Stimulated activated CD4-positive, alpha-beta T cell treated with anti-CD3 and anti-CD28 coated beads, Interleukin-4, amount 100 ng/mL, for 4 hours (primary cell): Measurements from ENCODE around the gene GMDS.
"Not testable (repeated sequence)": the region's sequence is repeated elsewhere in the genome, so short reads cannot be mapped to it uniquely, and the experiment has no call there.

ENCODE experiments used
- DNase-seq, 2 experiments: peaks; one replicate each; pipeline ENCODE4 v3.0.0-alpha.2; 2020

GMDS gene

DNA sequence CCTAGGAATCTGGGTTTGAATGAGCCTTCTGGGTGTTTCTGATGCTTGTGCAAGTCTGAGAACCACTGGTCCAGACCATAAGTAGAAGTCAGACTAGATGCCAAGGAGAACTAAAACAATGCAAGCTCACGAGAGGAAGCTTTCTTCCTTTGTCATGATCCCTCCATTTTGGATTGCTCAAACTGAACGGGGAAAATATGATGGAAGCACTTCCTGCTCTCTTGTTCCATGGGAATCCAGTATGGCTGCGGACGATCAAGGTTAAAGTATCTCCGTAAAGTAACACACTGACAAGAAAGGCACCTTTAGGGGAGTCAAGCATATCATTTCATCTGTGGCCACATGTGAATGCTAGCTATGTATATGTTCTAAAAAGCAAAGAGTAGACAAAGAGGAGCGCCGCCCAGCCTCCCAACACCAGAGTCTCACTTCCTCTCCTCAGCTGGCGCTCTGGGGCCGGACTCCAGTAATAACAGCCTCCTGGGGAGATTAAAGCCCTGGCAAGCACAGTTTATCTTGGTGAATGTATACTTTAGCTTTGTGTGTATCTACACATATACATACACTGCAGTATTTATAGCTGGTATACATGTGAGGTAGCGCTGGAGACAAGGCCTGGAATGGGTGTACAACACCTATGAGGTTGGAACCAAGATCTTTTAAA, 547.6 kb downstream of the GMDS start:
- no peak for DNase-seq

DNA sequence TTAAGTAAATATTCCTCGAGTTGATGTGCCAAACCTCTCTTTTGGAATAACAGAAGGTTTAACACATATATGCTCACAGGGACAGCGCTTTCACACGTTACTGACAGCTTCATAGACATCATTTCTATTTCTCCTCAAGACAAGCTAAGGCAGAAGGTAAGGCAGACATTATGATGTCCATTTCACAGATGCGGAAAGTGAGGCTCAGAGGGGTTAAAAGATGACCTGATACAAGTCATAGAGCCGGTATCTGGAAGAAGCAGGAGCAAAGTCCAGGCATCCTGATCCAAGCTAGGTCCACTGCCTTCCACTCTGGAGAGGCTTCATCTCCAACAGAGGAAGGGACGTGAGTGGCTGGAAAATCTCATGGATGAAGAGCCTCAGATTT, 548.9 kb downstream of the GMDS start:
- no peak for DNase-seq

DNA sequence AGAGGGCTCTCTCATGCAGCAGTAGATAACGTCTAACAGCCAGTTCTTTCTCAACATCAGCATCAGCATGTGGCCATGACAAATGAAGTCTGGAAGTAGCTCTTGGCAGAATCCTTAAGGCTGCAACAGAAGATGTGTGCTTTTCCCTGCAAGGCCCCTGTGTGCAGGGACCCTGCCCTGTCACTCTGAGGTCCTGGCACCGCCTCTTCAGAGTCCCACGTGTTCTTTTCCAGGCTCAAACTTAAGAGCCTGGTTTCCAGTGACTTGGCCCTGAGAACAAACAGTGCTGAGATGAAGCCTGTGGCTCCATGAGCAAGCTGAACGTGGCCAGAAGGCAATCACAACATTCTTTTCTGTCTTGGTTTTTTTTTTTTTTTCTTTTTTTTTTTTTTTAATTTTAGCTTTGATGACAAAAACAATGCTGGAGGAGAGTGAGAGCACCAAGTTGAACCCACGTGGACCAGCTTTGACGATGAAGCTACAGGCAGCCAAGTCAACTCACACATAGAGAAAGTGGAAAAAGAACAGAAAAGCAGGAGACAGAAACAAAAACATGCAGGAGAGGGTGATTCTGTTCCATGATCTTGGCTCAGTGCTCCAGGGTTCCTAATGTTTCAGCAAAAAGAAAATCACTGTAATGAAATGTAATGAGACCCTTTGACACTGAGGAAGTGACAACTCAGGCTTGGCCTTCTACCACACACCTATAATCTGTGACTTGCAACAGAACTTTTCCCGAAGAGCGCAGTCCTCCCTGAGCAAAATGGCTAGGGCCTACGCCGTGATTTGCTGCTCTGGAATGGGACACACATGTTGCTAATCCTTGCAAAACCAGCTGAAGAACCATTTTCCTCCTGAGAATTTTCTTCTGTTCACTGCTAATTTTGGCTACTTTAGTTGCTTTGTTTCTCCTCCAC, 549.6 kb downstream of the GMDS start:
- DNase-seq = no peak

DNA sequence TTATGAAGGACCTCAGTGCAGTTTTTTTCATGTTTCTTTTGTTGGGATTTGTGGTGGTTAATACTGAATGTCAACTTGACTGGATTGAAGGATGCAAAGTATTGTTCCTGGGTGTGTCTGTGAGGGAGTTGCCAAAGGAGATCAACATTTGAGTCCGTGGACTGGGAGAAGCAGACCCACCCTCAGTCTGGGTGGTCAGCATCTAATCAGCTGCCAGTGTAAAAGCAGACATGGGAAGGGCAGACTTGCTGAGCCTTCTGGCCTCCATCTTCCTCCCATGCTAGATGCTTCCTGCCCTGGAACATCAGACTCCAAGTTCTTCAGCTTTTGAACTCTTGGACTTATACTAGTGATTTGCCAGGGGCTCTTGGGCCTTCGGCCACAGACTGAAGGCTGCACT, 553.6 kb downstream of the GMDS start:
- not testable (repeated sequence) for DNase-seq

DNA sequence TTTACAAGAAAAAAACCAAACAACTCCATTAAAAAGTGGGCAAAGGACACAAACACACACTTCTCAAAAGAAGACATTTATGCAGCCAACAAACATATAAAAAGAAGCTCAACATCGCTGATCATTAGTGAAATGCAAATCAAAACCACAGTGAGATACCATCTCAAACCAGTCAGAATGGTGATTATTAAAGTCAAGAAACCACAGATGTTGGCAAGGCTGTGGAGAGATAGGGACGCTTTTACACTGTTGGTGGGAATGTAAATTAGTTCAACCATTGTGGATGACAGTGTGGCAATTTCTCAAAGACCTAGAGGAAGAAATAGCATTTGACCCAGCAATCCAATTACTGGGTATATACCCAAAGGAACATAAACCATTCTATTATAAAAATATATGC, 554.7 kb downstream of the GMDS start:
- not testable (repeated sequence) for DNase-seq

DNA sequence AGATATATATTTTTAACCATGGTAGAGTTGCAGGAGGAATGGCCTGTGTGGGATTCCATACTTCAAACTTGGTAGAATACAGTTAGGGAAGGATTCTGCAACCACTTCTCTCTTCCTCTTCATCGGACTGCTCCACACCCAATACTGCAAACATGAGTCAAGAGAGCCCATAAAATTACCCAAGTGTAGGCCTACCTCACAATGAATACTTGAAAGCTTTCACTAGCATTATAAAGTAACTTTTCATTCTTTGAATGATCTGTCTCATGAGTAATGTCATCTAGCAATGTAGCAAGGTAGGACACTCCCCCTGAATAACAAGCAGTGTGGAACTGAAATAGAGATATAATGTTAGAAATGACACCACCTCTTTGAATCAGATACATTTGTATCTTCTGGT, 556.3 kb downstream of the GMDS start:
- DNase-seq = no peak

DNA sequence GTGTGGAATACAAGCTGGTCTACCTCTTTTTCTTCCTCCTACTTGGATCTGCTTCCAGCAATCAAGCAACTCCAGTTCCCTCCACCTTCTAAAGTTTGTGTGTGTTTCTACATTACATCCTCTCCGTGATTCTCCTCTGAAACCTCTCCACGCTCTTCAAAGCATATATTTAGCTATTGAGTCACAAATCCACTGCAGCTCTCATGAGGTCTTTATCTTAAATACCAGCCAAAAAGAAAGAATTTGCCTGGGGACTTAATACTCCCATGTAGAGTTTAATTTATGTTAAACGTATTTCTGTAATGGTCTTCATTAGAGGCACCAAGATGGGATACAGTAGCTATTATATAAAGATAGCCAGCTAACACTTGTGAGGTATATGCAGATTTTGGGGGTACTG, 557.0 kb downstream of the GMDS start:
- no peak for DNase-seq

DNA sequence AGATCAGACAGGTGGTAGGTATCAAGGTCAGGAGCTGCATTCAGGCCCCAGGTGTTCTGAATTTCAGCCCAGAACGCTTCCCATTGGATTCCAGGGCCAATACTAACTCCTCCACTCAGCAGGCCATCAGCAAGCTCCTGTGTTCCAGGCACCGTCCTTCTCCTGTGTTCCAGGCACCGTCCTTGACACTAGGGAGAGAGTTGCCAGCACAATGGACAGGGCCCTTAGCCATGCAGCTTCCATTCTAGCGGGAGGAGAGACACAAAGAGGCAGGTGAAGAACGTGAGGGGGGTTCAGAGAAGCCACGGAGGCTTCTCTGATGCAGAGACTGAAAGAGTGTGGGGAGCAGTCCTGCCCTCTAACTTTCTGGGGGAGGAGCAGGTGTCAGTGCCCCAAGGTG, 558.0 kb downstream of the GMDS start:
- no peak for DNase-seq

DNA sequence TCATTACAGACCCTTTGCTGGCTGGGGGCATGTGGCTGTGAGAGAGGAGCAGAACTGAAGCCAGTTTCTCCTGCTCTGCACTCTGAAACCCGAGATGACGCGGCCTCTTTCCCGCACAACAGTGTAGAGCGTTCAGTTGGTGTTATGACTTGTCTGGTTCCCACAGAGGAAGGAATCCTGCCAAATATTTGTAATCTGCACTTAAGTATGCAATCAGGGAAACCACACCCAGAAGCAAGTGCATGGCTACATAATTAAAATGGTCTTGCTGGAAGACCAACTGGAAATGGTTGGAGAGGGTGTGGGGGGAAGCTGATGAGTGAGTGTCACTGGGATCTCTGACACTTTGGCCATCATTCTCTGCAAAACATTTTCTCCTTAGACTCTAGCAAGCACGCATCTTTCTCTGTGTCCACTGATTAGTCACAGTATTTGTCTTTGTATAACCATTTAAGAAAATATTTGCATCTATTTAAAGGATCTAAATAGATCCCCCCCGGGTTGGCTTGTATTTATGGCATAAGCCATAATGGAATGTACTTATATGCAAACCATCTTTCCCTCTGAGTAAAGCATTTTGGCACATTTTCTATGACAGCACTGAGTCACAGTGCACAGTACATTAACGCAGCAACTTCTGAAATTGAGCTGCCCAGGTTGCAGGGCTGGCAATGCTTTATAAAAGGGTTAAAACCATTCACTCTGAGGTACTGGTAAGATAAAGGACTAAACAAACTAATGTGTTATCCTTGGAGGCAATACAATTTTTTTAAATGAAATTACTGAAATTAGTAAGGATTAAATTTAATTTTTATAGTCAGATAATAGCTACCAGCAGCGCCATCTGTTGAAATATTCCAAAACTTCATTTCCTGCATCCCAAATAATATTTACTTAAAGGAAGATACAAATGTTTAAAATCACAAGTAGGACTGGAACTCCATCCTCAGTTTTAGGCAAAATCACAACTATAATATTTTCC, 559.0 kb downstream of the GMDS start:
- no peak for DNase-seq

DNA sequence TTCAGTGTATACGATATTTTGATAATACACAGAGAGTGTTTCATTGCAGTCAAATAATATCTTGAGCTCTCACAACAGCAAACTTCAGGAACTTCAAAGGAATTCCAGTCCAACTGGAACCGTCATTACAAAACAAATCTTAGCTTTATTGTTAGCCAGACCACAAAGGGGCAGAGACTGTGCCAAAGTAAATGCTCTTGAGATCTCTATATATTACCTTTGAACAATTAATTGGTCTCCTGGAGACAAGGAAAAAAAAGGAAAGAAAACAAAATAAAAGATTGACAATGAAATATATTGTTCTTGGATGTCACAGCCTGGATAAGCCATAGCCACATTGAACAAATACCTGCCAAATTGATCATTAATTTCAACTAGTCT, 565.7 kb downstream of the GMDS start:
- DNase-seq = no peak

DNA sequence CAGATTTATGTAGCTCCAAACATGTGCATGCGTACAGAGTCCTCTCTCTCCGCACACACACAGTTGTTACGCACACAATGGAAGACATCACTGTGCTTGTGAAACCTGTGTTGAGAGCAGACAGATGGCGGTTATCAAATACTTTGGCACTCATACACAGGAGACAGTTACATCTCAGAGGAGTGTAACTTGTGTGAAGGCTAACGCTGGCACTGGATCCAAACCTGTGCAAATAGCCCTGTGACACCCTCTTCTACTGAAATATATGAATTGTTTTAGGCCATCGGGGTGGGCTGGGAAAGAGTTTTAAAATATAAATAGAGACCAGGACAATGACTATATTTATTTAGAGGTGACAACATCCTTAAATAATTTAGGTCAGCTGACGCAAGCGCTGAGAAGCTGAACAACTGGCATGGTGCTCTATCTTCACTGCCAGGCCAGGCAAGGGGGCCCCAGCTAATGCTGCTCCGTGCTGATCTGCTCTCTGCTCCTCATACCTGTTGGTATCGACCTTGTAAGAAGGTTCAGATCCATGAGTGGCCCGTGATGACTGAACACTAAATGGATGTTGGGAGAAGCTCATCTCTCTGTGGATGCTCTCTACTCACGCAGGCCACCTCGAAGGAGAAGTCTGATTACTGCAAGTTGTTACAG, 566.2 kb downstream of the GMDS start:
- DNase-seq = no peak

DNA sequence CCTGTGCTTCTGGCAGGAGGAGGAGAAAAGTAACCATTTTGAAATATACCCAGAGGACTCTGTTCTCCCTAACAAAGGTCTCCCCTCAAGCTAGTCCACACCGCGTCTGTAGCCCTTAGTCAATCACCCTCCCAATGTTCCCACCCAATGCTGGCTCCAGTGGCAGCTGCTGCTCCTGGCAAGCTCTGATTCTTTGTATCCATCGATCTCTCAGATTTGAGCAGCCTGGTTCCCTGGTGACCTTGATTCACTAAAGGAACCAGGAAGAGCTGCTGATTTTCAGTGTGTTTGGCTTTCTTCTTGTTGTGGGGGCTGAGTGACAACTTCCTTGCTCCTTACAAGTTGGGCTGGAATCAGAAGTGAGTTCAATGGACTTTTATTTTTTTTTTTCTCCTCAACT, 567.2 kb downstream of the GMDS start:
- no peak for DNase-seq

DNA sequence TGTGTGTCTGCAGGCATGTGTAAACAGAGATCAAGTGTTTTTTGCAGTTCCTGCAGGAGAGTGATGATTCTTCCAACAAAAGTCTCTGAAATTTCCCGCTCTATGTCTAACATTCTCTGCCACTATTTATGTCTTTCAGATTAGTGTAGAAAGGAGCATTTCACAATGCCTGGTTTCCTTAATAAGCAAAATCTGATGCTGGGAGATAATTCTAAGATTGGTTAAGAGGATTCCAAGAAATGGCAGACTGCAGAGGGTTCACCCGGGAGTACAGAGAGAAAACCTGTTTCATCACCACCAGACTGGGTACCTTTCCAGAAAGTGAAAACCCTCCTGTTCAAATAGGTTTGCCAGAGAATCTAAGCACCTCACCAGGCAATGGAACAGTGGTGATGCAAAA, 573.0 kb downstream of the GMDS start:
- no peak for DNase-seq

DNA sequence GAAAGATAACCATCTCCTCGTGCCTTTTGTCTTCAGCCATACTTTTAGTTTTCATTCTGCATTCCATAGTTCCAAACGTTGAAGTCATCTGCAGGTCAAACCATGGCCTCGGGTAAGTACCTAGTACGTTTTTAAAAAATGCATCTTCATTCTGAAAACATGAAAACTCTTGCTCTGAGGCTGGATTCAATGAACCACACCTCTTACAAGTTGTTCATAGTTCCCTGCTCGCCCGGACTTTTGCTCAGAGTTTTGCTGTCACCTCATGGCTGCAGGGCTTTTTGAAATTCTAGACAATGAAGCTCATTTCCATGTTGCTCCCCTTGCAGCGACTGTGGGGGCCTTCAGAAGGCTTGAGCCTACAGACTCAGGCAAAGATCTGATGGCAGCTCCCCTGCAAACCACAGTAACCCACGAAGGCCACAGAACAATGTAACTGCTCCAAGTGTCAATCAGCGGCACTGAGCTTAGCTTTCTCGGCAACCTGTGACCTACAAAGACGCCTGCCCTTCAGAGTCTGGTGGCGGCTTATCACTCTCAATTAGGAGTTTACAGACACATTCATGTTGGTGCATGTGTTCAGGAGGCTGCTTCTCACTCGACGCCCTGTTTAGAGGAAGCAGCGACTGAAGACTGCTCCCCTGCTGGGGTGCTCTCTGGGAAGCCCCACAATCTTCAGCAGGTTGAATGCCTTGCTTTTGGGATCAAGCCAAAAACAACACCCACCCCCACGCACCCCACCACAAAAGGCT, 574.5 kb downstream of the GMDS start:
- DNase-seq = no peak

DNA sequence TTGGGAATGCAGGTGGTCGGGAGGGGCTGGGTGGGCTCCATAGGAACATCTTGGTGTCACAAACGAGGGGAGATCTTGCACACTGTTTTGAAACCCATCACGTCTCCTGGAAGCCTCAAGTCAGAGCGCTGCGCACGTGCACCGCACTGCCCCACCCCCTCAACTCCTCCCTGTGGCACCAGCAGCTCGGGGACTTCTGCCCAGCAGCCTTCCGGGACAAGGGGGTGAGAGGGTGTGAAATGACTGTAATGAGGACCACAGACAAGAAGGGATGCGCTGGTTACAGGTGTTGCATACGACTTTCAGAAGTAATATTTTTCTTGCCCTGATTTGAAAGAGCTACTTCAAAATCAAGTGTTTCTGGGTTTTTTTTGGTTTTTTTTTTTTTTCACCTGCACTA, 575.4 kb downstream of the GMDS start:
- no peak for DNase-seq

DNA sequence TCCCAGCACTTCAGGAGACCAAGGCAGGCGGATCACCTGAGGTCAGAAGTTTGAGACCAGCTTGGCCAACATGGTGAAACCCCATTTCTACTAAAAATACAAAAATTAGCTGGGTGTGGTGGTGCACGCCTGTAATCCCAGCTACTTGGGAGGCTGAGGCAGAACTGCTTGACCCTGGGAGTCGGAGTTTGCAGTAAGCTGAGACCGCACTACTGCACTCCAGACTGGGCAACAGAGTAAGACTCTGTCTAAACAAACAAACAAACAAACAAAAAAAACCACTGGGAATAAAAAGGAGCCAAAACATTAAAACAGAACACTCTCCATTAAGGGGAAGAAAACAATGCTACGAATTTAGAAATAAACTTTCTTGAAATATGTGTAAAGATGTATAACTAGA, 576.9 kb downstream of the GMDS start:
- DNase-seq = not testable (repeated sequence)

DNA sequence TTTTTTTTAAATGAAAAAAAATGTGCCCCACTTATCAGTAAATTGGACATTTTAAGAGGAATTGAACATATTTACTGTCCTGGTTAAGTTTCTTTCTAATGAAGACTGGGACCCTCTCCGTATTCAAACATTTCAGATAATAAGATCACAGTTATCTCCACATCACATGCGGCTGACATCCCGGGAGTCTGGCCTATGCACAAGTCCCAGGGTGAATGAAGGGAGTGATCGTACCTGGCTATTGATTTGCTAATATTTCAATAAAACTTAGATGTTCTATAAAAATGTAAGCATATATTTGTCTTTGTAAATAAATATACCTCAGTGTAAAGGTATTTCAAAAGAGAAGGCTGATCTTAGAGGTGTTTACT, 577.6 kb downstream of the GMDS start:
- no peak for DNase-seq

DNA sequence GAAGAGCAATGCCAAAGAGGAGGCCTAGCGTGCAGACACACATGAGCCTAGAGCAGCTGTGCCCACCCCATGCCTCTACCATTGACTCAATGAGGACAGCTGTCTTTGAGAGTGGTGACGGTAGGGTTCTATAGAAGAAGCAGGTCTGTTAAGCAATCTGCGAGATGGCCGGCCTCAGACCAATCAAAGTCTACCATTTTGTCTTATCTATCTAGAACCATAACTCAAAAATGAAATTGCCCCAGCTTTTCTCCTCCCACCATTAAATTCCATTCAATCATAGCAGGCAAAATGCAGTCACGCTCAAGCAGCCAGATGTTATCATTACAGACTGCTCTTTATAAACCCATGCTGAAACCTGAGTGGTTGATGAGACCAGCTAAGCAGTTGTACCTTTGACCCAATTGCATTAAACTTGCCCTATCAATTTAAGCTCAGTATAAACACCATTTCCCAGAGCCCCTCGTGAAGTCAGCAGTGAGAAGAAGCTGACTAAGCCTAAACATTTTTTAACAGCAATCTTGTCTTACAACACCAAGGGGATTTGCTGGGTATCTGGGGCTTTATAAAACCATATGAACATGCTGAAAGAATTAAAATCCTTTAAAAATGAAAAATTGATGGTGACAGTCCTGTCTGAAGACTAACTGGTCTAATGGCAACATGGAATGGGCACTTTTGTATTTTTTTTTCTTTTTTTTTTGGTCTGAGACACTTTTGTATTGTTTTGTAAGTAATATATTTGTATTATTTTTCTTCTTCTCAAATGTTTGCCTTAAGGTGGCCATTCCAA, 578.2 kb downstream of the GMDS start:
- no peak for DNase-seq

DNA sequence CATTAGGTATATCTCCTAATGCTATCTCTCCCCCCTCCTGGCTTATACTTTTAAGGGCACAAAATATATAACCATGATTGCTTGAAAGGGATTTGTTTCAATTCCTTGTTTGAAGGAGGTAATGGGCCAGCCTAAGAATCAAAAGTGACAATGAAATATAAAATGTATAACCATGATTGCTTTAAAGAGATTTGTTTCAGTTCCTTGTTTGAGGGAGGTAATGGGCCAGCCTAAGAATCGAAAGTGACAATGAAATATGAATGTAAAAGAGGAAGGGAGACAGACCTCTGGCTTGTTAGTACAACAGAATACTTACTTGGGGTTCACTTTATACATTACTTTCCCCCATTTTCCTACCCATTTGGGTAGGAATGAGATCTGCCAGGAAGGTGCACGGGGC, 580.2 kb downstream of the GMDS start:
- DNase-seq = no peak

DNA sequence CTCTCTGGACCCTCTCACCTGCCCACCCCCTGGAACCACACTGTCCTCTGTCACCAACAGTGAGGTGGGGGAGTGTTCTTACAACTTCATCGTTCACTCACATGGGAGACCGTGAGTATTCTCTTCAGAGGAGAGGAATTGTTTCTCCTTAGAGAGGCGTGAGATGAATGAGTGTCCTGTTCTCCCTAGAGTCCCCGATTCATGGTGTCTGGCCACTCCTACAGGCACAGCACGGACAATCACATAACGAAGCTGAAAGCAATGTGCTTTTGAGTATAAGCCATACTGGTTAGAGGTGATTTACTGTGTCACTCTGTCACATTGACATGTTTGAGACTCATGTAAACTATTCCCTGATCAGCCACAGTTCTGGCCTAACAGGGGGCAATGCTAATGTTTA, 581.1 kb downstream of the GMDS start:
- no peak for DNase-seq

DNA sequence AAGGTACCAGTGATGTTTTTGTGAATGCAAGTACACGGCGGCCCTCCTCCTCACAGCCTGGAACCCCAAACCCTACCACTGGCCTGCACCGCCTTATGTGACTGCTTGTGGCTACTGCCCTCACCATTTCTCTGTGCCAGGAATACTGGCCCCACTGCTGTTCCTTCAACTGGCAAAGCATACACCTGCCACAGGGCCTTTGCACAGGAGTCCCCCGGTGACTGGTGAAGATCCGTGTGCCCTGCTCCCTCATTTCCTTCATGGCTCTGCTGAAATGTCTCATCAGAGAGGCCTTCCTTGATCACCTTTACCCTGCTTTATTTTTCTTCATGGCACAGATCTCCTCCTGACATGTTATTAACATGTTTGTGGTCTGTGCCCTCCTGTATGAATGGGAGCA, 581.9 kb downstream of the GMDS start:
- no peak for DNase-seq
